WTC11 (cell line): Measurements from ENCODE around the gene CSRNP3.

ENCODE experiments used
- CTCF ChIP-seq: fragments of 200-600 bp; IDR thresholded peaks from 2 replicates; pipeline ENCODE4 v1.8.0; 2022; ENCODE audit warnings: antibody characterized with exemption
- ELF4 ChIP-seq: sonication (generic); formaldehyde crosslinking; IDR thresholded peaks from 2 replicates; pipeline ENCODE4 v1.8.1; 2022; ENCODE audit warnings: low read depth, mild to moderate bottlenecking, moderate library complexity, missing genetic modification reagents
- ESRRA ChIP-seq: sonication (generic); formaldehyde crosslinking; IDR thresholded peaks from 2 replicates; pipeline ENCODE4 v1.8.1; 2022; ENCODE audit warnings: mild to moderate bottlenecking, missing genetic modification reagents, borderline replicate concordance
- KAT7 ChIP-seq: sonication (generic); formaldehyde crosslinking; IDR thresholded peaks from 2 replicates; pipeline ENCODE4 v1.8.1; 2023; ENCODE audit warnings: missing genetic modification reagents, mild to moderate bottlenecking, borderline replicate concordance
- NFE2L1 ChIP-seq: sonication (generic); formaldehyde crosslinking; IDR thresholded peaks from 2 replicates; pipeline ENCODE4 v1.8.1; 2023; ENCODE audit warnings: missing genetic modification reagents
- ZNF121 ChIP-seq: sonication (generic); formaldehyde crosslinking; IDR thresholded peaks from 2 replicates; pipeline ENCODE4 v1.8.0; 2023; ENCODE audit warnings: missing genetic modification reagents
- TF ChIP-seq, protein P1 (sequence below): sonication (generic); formaldehyde crosslinking; IDR thresholded peaks from 2 replicates; pipeline ENCODE4 v1.8.0; 2023; ENCODE audit warnings: missing genetic modification reagents, mild to moderate bottlenecking, borderline replicate concordance
- TF ChIP-seq, protein P2 (sequence below): sonication (generic); formaldehyde crosslinking; conservative IDR thresholded peaks from 2 replicates; pipeline ENCODE4 v1.8.1; 2022; ENCODE audit warnings: mild to moderate bottlenecking, missing genetic modification reagents

- no peak for TF ChIP-seq CTCF
- TF ChIP-seq ELF4 (CRISPR knock-in tag), result no peak
- TF ChIP-seq, protein P1, sequence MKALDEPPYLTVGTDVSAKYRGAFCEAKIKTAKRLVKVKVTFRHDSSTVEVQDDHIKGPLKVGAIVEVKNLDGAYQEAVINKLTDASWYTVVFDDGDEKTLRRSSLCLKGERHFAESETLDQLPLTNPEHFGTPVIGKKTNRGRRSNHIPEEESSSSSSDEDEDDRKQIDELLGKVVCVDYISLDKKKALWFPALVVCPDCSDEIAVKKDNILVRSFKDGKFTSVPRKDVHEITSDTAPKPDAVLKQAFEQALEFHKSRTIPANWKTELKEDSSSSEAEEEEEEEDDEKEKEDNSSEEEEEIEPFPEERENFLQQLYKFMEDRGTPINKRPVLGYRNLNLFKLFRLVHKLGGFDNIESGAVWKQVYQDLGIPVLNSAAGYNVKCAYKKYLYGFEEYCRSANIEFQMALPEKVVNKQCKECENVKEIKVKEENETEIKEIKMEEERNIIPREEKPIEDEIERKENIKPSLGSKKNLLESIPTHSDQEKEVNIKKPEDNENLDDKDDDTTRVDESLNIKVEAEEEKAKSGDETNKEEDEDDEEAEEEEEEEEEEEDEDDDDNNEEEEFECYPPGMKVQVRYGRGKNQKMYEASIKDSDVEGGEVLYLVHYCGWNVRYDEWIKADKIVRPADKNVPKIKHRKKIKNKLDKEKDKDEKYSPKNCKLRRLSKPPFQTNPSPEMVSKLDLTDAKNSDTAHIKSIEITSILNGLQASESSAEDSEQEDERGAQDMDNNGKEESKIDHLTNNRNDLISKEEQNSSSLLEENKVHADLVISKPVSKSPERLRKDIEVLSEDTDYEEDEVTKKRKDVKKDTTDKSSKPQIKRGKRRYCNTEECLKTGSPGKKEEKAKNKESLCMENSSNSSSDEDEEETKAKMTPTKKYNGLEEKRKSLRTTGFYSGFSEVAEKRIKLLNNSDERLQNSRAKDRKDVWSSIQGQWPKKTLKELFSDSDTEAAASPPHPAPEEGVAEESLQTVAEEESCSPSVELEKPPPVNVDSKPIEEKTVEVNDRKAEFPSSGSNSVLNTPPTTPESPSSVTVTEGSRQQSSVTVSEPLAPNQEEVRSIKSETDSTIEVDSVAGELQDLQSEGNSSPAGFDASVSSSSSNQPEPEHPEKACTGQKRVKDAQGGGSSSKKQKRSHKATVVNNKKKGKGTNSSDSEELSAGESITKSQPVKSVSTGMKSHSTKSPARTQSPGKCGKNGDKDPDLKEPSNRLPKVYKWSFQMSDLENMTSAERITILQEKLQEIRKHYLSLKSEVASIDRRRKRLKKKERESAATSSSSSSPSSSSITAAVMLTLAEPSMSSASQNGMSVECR (CRISPR knock-in tag), result no peak
- TF ChIP-seq ESRRA (CRISPR knock-in tag), result no peak
- no peak for TF ChIP-seq KAT7 (CRISPR knock-in tag)
- no peak for TF ChIP-seq NFE2L1 (CRISPR knock-in tag)
- no peak for TF ChIP-seq ZNF121 (CRISPR knock-in tag)
- TF ChIP-seq, protein P2, sequence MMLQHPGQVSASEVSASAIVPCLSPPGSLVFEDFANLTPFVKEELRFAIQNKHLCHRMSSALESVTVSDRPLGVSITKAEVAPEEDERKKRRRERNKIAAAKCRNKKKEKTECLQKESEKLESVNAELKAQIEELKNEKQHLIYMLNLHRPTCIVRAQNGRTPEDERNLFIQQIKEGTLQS (CRISPR knock-in tag), result no peak
These were observed 230.4 kb downstream of the CSRNP3 start for GRCh38 chr2:165699946-165700345.
